ENCODE measurements around the gene SLC26A8.

GRCh38 chr6:36020154-36020553 lies 4.3 kb downstream of the SLC26A8 start:
- TF ChIP-seq EP300 (IDR thresholded peaks at IDR 0.05) (no peak), CTCF (IDR thresholded peaks at IDR 0.05) (no peak), POLR2A (IDR thresholded peaks at IDR 0.05) (no peak)

Data from tibial nerve (tissue), 4 donors.